ENCODE data around the gene PLEKHJ1. TPM values are rescaled to one million over a fixed set of nuclear protein-coding genes. Genes with fewer than 3 reads are reported as not detected.

Gene PLEKHJ1
- total RNA-seq, 6 experiments from 2014 or later = 24.4 to 49.3 (median 28.6) TPM

DNA sequence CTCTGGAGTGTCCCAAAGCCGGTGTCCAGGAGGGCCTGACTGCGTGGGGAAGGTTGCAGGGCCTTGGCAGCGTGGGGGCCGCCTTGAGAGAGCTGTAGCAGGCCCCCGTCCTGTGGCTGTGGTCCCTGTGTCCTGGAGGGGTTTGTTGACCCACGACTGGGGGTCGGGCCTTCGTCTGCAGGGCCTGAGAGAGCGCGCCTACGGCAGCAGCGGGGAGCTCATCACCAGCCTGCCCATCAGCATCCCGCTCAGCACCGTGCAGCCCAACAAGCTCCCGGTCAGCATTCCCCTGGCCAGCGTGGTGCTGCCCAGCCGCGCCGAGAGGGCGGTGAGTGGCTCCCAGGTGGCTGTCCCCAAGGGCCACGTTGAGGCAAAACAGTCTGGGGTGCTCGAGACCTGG is 18.5 kb downstream of the PLEKHJ1 start:
- Histone ChIP-seq H3K27me3 (no peaks in the 10 kb centered on the region), H3K36me3 (peaks cover 0 to 58% (median 15%) of the 10 kb centered on the region in 4 donors), H3K4me3 (no peak overlapping the region), H3K27ac (no peak overlapping the region), H3K4me1 (no peaks in the 10 kb centered on the region), H3K9me3 (no peaks in the 10 kb centered on the region)
- ATAC-seq = no peak
- TF ChIP-seq POLR2A (IDR thresholded peaks at IDR 0.05) (no peak), CTCF (IDR thresholded peaks at IDR 0.05) (no peak)
- DNase-seq = no peak
- no CpG with 5 or more reads among the region's 22 CpGs for WGBS (ENCODE audit: insufficient coverage, low coverage, low lambda C conversion rate, missing lambda C conversion rate)
- intact Hi-C loops (cut with DNase I) = no loop called here

GRCh38 chr19:2216361-2217225 is 19.5 kb downstream of the PLEKHJ1 start:
- 100% methylated on average over 13 of the region's 43 CpGs for WGBS (ENCODE audit: insufficient coverage, low coverage, low lambda C conversion rate, missing lambda C conversion rate)
- Histone ChIP-seq H3K4me3 (no peak overlapping the region), H3K27me3 (no peaks in the 10 kb centered on the region), H3K9me3 (no peaks in the 10 kb centered on the region), H3K36me3 (peaks cover 0 to 56% (median 18%) of the 10 kb centered on the region in 4 donors), H3K27ac (no peak overlapping the region), H3K4me1 (no peaks in the 10 kb centered on the region)
- DNase-seq = no peak
- TF ChIP-seq CTCF (IDR thresholded peaks at IDR 0.05) (no peak), POLR2A (IDR thresholded peaks at IDR 0.05) (no peak)
- intact Hi-C loops (cut with DNase I) = no loop called here
- ATAC-seq = no peak

GRCh38 chr19:2215281-2215751 is 20.8 kb downstream of the PLEKHJ1 start:
- no peaks in the 10 kb centered on the region for H3K27me3 ChIP-seq
- no peak for DNase-seq
- TF ChIP-seq CTCF (IDR thresholded peaks at IDR 0.05) (no peak), POLR2A (IDR thresholded peaks at IDR 0.05) (no peak)
- no peaks in the 10 kb centered on the region for H3K9me3 ChIP-seq
- H3K36me3 ChIP-seq = peaks cover 0 to 64% (median 24%) of the 10 kb centered on the region in 4 donors
- no peak for ATAC-seq
- WGBS (ENCODE audit: insufficient coverage, low coverage, low lambda C conversion rate, missing lambda C conversion rate) = 82% methylated on average over 13 of the region's 31 CpGs
- H3K4me1 ChIP-seq = no peaks in the 10 kb centered on the region
- intact Hi-C loops (cut with DNase I) = no loop called here
- no peak overlapping the region for H3K4me3 ChIP-seq
- H3K27ac ChIP-seq = no peak overlapping the region

DNA sequence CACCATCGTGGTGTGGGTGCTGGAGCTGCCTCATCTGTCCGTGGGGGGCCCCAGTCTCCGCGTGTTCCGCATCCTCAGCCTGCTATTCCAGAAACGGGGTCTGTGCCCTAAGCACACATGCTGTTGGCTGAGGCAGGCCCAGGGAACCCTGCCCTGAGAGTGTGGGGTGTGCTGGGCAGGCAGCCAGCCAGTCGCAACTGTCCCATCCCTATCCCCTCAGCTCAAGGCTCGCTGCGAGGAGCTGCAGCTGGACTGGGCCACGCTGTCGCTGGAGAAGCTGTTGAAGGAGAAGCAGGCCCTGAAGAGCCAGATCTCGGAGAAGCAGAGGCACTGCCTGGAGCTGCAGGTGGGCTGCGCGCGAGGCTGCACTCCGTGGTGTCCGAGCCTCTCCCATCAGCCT is 21.9 kb downstream of the PLEKHJ1 start:
- intact Hi-C loops (cut with DNase I) = no loop called here
- no peak overlapping the region for H3K4me3 ChIP-seq
- H3K36me3 ChIP-seq = peaks cover 0 to 66% (median 23%) of the 10 kb centered on the region in 4 donors
- H3K27me3 ChIP-seq = no peaks in the 10 kb centered on the region
- no peak for ATAC-seq
- no peaks in the 10 kb centered on the region for H3K9me3 ChIP-seq
- H3K27ac ChIP-seq = no peak overlapping the region
- TF ChIP-seq POLR2A (IDR thresholded peaks at IDR 0.05) (no peak), CTCF (IDR thresholded peaks at IDR 0.05) (no peak)
- WGBS (ENCODE audit: insufficient coverage, low coverage, low lambda C conversion rate, missing lambda C conversion rate) = 90% methylated on average over 5 of the region's 17 CpGs
- no peak for DNase-seq
- H3K4me1 ChIP-seq = no peaks in the 10 kb centered on the region

Data from right lobe of liver (tissue), 6 donors.